Stimulated activated CD4-positive, alpha-beta T cell treated with anti-CD3 and anti-CD28 coated beads, TNF-alpha, amount 100 ng/mL, for 24 hours (primary cell): ENCODE results near the gene CAMKMT.

ENCODE experiments used
- DNase-seq, 3 experiments: peaks; one replicate each; pipeline ENCODE4 v3.0.0-alpha.2; 2020; ENCODE audit warnings: low read depth in 3 of 3

Gene CAMKMT

GRCh38 chr2:44801289-44801840 is 439.6 kb downstream of the CAMKMT start:
- no peak for DNase-seq

GRCh38 chr2:44801841-44802776 is 440.4 kb downstream of the CAMKMT start:
- no peak for DNase-seq

- DNase-seq, result no peak
These were observed 441.2 kb downstream of the CAMKMT start for GRCh38 chr2:44802777-44803424.

GRCh38 chr2:44804406-44805265 is 442.9 kb downstream of the CAMKMT start:
- no peak for DNase-seq

GRCh38 chr2:44805401-44806235 is 443.9 kb downstream of the CAMKMT start:
- no peak for DNase-seq

GRCh38 chr2:44807201-44808025 is 445.7 kb downstream of the CAMKMT start:
- DNase-seq, result no peak

GRCh38 chr2:44810892-44811530 is 449.3 kb downstream of the CAMKMT start:
- no peak for DNase-seq

- no peak for DNase-seq
These were observed 451.4 kb downstream of the CAMKMT start for GRCh38 chr2:44813165-44813564.

GRCh38 chr2:44813658-44814057 is 451.9 kb downstream of the CAMKMT start:
- no peak for DNase-seq

GRCh38 chr2:44817256-44817655 is 455.5 kb downstream of the CAMKMT start:
- no peak for DNase-seq

- DNase-seq, result no peak
These were observed 456.1 kb downstream of the CAMKMT start for GRCh38 chr2:44817673-44818335.

GRCh38 chr2:44819061-44819460 is 457.3 kb downstream of the CAMKMT start:
- no peak for DNase-seq

- DNase-seq, result no peak
These were observed 459.8 kb downstream of the CAMKMT start for GRCh38 chr2:44821500-44821899.

GRCh38 chr2:44822174-44822573 is 460.4 kb downstream of the CAMKMT start:
- DNase-seq, result no peak
